K562 (cell line): Measurements from ENCODE around the gene NUPR1. TPM values are rescaled to one million over a fixed set of nuclear protein-coding genes. Genes with fewer than 3 reads are reported as not detected.
A peak's percentile ranks its signal among the peaks of the same experiment; 100 is the strongest.
"Not testable (repeated sequence)": the region's sequence is repeated elsewhere in the genome, so short reads cannot be mapped to it uniquely, and the experiment has no call there.

Experiments used
- ATAC-seq: fragments of 200-7000 bp; cut with Tn5 transposase; 3 replicates; pipeline ENCODE4 v1.9.1; 2020; ENCODE audit warnings: moderate library complexity
- BruUV-seq: library from RNA; stranded (reverse); fragments of 400-500 nt; replicated peaks from 2 replicates; lab custom pipeline; 2021; lab: Mats Ljungman, UMichigan
- CTCF ChIA-PET: fragments of 300-600 bp; formaldehyde crosslinking; extraction: SDS; loops from one replicate; lab custom pipeline; 2021; ENCODE audit warnings: low intra/inter-chr PET ratio; lab: Yijun Ruan, JAX
- POLR2A ChIA-PET: fragments of 300-600, 350-650 bp; sonication (Branson Sonifier 250); formaldehyde crosslinking; extraction: SDS; loops from one replicate; lab custom pipeline; 2021; ENCODE audit warnings: antibody characterized with exemption, inconsistent platforms; lab: Yijun Ruan, JAX
- DNase-seq, 4 experiments: peaks; one replicate each; pipeline versions ENCODE4 v3.0.0 to v3.0.0-alpha.2; 2011 to 2018; ENCODE audit warnings: low spot score in 3 of 4, mixed read lengths in 3 of 4; ENCODE audit errors: extremely low read depth in 1 of 4
- FAIRE-seq: peaks from 2 replicates; lab custom pipeline; 2011; peaks lifted over from hg19 to GRCh38; lab: Jason Lieb, UNC
- H2AFZ ChIP-seq: 2 replicates; pipeline ENCODE4 v1.6.0; 2011; ENCODE audit warnings: low read depth, low read length, control low read depth, inconsistent platforms
- H3K27ac ChIP-seq: fragments of 200-600 bp; 3 replicates; pipeline ENCODE4 v1.8.0; 2011; ENCODE audit warnings: low read depth, mild to moderate bottlenecking, control low read depth, inconsistent platforms, low read length, moderate library complexity, mixed read lengths; ENCODE audit errors: extremely low read depth
- H3K27me3 ChIP-seq, 2 experiments: fragments of 300-600 bp in 1 of 2; 2 replicates in 1 of 2; 3 replicates in 1 of 2; pipeline versions ENCODE4 v1.6.0 to v1.8.0; 2011; ENCODE audit warnings: inconsistent platforms in 2 of 2, low read length in 2 of 2, mild to moderate bottlenecking in 1 of 2, mixed read lengths in 1 of 2, moderate library complexity in 1 of 2; ENCODE audit not compliant: control insufficient read depth in 2 of 2, insufficient read depth in 2 of 2
- H3K36me3 ChIP-seq: fragments of 300-600 bp; 3 replicates; pipeline ENCODE4 v1.8.0; 2011; ENCODE audit warnings: mild to moderate bottlenecking, low read length, inconsistent platforms; ENCODE audit not compliant: control insufficient read depth, insufficient read depth
- H3K4me1 ChIP-seq, 2 experiments: fragments of 200-600 bp in 1 of 2; replicated peaks in 1 of 2; 2 replicates in 1 of 2; 3 replicates in 1 of 2; pipeline versions ENCODE4 v1.5.1 to v1.8.0; 2011; ENCODE audit warnings: inconsistent platforms in 2 of 2, low read length in 2 of 2, mild to moderate bottlenecking in 1 of 2, mixed read lengths in 1 of 2, moderate library complexity in 1 of 2; ENCODE audit not compliant: control insufficient read depth in 2 of 2, insufficient read depth in 2 of 2
- H3K4me2 ChIP-seq: 2 replicates; pipeline ENCODE4 v1.6.1; 2011; ENCODE audit warnings: low read length, control low read depth, inconsistent platforms, mixed read lengths; ENCODE audit not compliant: insufficient read depth
- H3K4me3 ChIP-seq: fragments of 200-600 bp; sonication (generic), shearing (Covaris generic); 2 replicates; pipeline ENCODE4 v1.5.1; 2016; ENCODE audit warnings: control low read depth, inconsistent platforms
- H3K79me2 ChIP-seq: fragments of 200-600 bp; 3 replicates; pipeline ENCODE4 v1.8.0; 2011; ENCODE audit warnings: low read length, inconsistent platforms; ENCODE audit not compliant: control insufficient read depth, insufficient read depth
- H3K9ac ChIP-seq, 2 experiments: 2 replicates each; pipeline versions ENCODE4 v1.6.0 to v1.6.1; 2011; ENCODE audit warnings: low read depth in 2 of 2, low read length in 2 of 2, control low read depth in 1 of 2, inconsistent platforms in 1 of 2, mild to moderate bottlenecking in 1 of 2, mixed read lengths in 1 of 2; ENCODE audit not compliant: insufficient read depth in 1 of 2
- H3K9me1 ChIP-seq: one replicate; pipeline ENCODE4 v1.6.0; 2011; ENCODE audit warnings: inconsistent platforms, mild to moderate bottlenecking, low read length, moderate library complexity; ENCODE audit not compliant: control insufficient read depth, insufficient read depth
- H3K9me3 ChIP-seq: replicated peaks from 2 replicates; pipeline ENCODE4 v1.5.1; 2011; ENCODE audit warnings: low read depth, low read length, inconsistent platforms; ENCODE audit not compliant: control insufficient read depth, insufficient read depth
- H4K20me1 ChIP-seq: replicated peaks from 2 replicates; pipeline ENCODE4 v1.6.1; 2011; ENCODE audit warnings: low read length, inconsistent platforms, mixed read lengths; ENCODE audit not compliant: control insufficient read depth, insufficient read depth
- ADNP ChIP-seq: fragments of 200-800 bp; sonication (Bioruptor generic); IDR thresholded peaks from 2 replicates; pipeline ENCODE4 v1.6.1; 2016; ENCODE audit warnings: missing genetic modification characterization, missing compliant biosample characterization
- ARNT ChIP-seq, 2 experiments: fragments of 450-650 bp; IDR thresholded peaks; 2 replicates each; pipeline ENCODE4 v1.6.1; 2016; ENCODE audit warnings: mild to moderate bottlenecking in 1 of 2
- CBFA2T3 ChIP-seq: fragments of 450-650 bp; IDR thresholded peaks from 2 replicates; pipeline ENCODE4 v1.6.1; 2017
- DPF2 ChIP-seq: fragments of 450-650 bp; IDR thresholded peaks from 2 replicates; pipeline ENCODE4 v1.6.1; 2016
- ZNF121 ChIP-seq: sonication (generic); formaldehyde crosslinking; conservative IDR thresholded peaks from 2 replicates; pipeline ENCODE4 v1.8.0; 2022; ENCODE audit warnings: missing genetic modification reagents
- WGBS: fragments of 100-300 bp; shearing (Covaris generic); methylation state at CpG from one replicate; pipeline ENCODE4 v1.1.6; 2016; ENCODE audit warnings: low coverage, mixed read lengths; ENCODE audit not compliant: insufficient coverage; ENCODE audit errors: missing lambda C conversion rate; 5-methylcytosine and 5-hydroxymethylcytosine counted together
- in situ Hi-C: fragments of 300-500 bp; cut with MboI; formaldehyde crosslinking; loops from 4 replicates; pipeline ENCODE4 v1.15.0; 2018; ENCODE audit warnings: inconsistent platforms, mixed read lengths
- intact Hi-C: fragments of 100-400 bp; cut with micrococcal nuclease; formaldehyde crosslinking; loops from 2 replicates; pipeline ENCODE4 v1.14.2; 2022
- polyA plus RNA-seq, 8 experiments: library from polyadenylated mRNA; depleted of rRNA in 4 of 8; stranded (reverse) in 5 of 8; unstranded in 3 of 8; fragments of >200 nt; fragmentation: Nextera tagmentation in 2 of 8; fragmentation: Illumina TruSeq in 1 of 8; extraction: Ambion mirVana in 2 of 8; extraction: Trizol in 1 of 8; gene quantifications; 2 replicates each; pipeline versions ENCODE4 v1.2.1 to v1.2.3, GENCODE V29; 2011 to 2014; ENCODE audit warnings: inconsistent platforms in 1 of 8, missing spikeins in 1 of 8
- total RNA-seq, 7 experiments: library from RNA; depleted of rRNA in 6 of 7; stranded (reverse); fragments of >200 nt in 6 of 7; fragmentation: Illumina TruSeq in 2 of 7; extraction: Trizol in 2 of 7; gene quantifications; 2 replicates each; pipeline versions ENCODE4 v1.2.1 to v1.2.3, GENCODE V29; 2011 to 2021; ENCODE audit warnings: low replicate concordance in 1 of 7

The NUPR1 gene
- total and polyA plus RNA-seq, 9 of the 15 experiments (the other 6 are each of a cell fraction or from before 2014, with no cell fraction given) = 0.07 to 1.5 (median 0.27) TPM

DNA sequence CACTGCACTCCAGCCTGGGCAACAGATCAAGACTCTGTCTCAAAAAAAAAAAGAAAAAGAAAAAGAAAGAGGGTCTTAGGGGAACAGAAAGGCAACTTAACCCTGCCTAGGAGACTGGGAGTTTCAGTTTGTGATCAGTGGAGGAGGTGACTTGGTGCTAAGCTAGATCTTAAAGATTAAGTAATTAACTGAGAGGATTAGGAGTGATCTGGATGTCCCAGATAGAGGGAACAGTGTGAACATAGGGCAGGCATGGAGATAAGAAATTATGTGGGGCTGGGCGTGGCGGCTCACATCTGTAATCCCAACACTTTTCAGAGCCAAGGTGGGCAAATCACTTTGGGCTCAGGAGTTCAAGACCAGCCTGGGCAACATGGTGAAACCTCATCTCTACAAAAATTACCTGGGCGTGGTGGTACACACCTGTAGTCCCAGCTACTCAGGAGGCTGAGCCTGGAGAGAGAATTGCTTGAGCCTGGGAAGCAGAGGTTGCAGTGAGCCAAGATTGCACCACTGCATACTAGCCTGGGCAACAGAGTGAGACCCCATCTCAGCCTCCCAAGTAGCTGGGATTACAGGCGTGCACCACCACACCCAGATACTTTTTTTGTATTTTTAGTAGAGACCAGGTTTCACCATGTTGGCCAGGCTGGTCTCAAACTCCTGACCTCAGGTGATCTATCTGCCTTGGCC lies 27.6 kb upstream of the NUPR1 start:
- H3K27me3 ChIP-seq, H3K4me1 ChIP-seq, POLR2A ChIA-PET, BruUV-seq, in situ Hi-C loops, H3K9me3 ChIP-seq, H3K9me1 ChIP-seq, H3K36me3 ChIP-seq, intact Hi-C loops, H3K79me2 ChIP-seq, CTCF ChIA-PET, H3K27ac ChIP-seq, H3K4me3 ChIP-seq, H4K20me1 ChIP-seq, H3K9ac ChIP-seq, ATAC-seq, H2AFZ ChIP-seq, FAIRE-seq, H3K4me2 ChIP-seq: not testable (repeated sequence)
- TF ChIP-seq ADNP (peak; percentile 51; the same call in 1 of the 2 replicates), CBFA2T3 (peak; percentile 55), ZNF121 (CRISPR knock-in tag) (peak; percentile 75; the same call in 1 of the 2 replicates)
- 73% methylated on average over 4 of the region's 4 CpGs for WGBS
- DNase-seq = peak in 1 of 4 experiments; percentile 23

DNA sequence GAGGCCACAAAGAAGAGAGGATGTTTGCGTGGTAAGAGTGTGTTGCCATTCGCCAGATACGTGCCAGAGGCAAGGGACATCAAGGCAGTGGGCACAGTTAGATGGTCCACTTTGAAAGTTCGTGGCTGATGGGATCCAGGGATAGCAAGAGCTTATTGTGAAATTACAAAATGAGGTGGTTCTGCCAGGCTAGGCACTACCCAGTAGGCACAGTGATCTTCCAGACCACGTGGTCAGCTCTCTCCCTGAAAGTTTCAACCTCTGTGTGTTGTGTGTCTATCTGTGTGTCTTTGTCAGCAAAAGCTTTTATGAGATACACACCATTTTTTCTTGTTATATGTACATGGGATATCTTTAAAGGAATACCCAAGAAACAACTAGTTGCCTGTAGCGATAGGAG lies 24.4 kb upstream of the NUPR1 start:
- ChIA-PET POLR2A (no interaction called here), CTCF (no interaction called here)
- Histone ChIP-seq H3K36me3 (peaks cover 14% of the 10 kb centered on the region; the same call in 1 of the 3 replicates), H3K79me2 (peaks cover 4% of the 10 kb centered on the region; the same call in 1 of the 3 replicates), H3K4me2 (no peak overlapping the region), H4K20me1 (no peaks in the 10 kb centered on the region), H3K9me1 (no peaks in the 10 kb centered on the region), H2AFZ (no peak overlapping the region), H3K27me3 (no peaks in the 10 kb centered on the region), H3K27ac (no peak overlapping the region), H3K9me3 (no peaks in the 10 kb centered on the region; the same call in 1 of the 2 replicates), H3K4me1 (peaks cover 0 to 9% of the 10 kb centered on the region in 2 experiments; a peak in 4 of 5 replicates), H3K4me3 (no peak overlapping the region), H3K9ac (no peak overlapping the region)
- BruUV-seq = no TSS peak
- intact Hi-C loops (no loop called here), in situ Hi-C loops (no loop called here)
- ATAC-seq = no peak
- DNase-seq = no peak
- no peak for TF ChIP-seq DPF2
- no peak for TF ChIP-seq ARNT (IDR thresholded peaks at IDR 0.05)
- WGBS = 80% methylated on average over 6 of the region's 6 CpGs
- no peak for FAIRE-seq
